NOMO-1 treated with dmso at 0.1 percent for 144 hours (cell line): ENCODE results near the gene NCBP3.
"Not testable (repeated sequence)": the region's sequence is repeated elsewhere in the genome, so short reads cannot be mapped to it uniquely, and the experiment has no call there.

ENCODE experiments used
- DNase-seq: peaks from one replicate; lab custom pipeline; 2025; ENCODE audit not compliant: unreplicated experiment; lab: John Stamatoyannopoulos, UW

NCBP3 gene

GRCh38 chr17:3882276-3882675 lies 36.2 kb upstream of the NCBP3 start:
- DNase-seq, result no peak

GRCh38 chr17:3880983-3881382 lies 34.9 kb upstream of the NCBP3 start:
- no peak for DNase-seq

GRCh38 chr17:3879591-3880417 lies 33.8 kb upstream of the NCBP3 start:
- DNase-seq, result no peak

- DNase-seq, result no peak
Observed at GRCh38 chr17:3879186-3879585, 33.1 kb upstream of the NCBP3 start.

- no peak for DNase-seq
Observed at GRCh38 chr17:3877220-3877619, 31.2 kb upstream of the NCBP3 start.

- no peak for DNase-seq
Observed at GRCh38 chr17:3875317-3875716, 29.3 kb upstream of the NCBP3 start.

- DNase-seq, result no peak
Observed at GRCh38 chr17:3873862-3874261, 27.8 kb upstream of the NCBP3 start.

GRCh38 chr17:3870871-3871306 lies 24.8 kb upstream of the NCBP3 start:
- no peak for DNase-seq

- no peak for DNase-seq
Observed at GRCh38 chr17:3867606-3868005, 21.6 kb upstream of the NCBP3 start.

- no peak for DNase-seq
Observed at GRCh38 chr17:3867106-3867505, 21.1 kb upstream of the NCBP3 start.

- no peak for DNase-seq
Observed at GRCh38 chr17:3866276-3866675, 20.2 kb upstream of the NCBP3 start.

- no peak for DNase-seq
Observed at GRCh38 chr17:3865176-3865575, 19.1 kb upstream of the NCBP3 start.

- no peak for DNase-seq
Observed at GRCh38 chr17:3864534-3864933, 18.5 kb upstream of the NCBP3 start.

- DNase-seq, result no peak
Observed at GRCh38 chr17:3861761-3862681, 16.0 kb upstream of the NCBP3 start.

GRCh38 chr17:3860939-3861700 lies 15.1 kb upstream of the NCBP3 start:
- no peak for DNase-seq

- no peak for DNase-seq
Observed at GRCh38 chr17:3859940-3860339, 13.9 kb upstream of the NCBP3 start.

- DNase-seq, result no peak
Observed at GRCh38 chr17:3857261-3858105, 11.4 kb upstream of the NCBP3 start.

- DNase-seq, result not testable (repeated sequence)
Observed at GRCh38 chr17:3854204-3854603, 8.2 kb upstream of the NCBP3 start.

- DNase-seq, result no peak
Observed at GRCh38 chr17:3852561-3852960, 6.5 kb upstream of the NCBP3 start.

GRCh38 chr17:3851461-3852100 lies 5.5 kb upstream of the NCBP3 start:
- DNase-seq, result no peak
